MG63 (cell line): ENCODE measurements around the gene HERC2. TPM values are rescaled to one million over a fixed set of nuclear protein-coding genes. Genes with fewer than 3 reads are reported as not detected.
"Not testable (repeated sequence)": the region's sequence is repeated elsewhere in the genome, so short reads cannot be mapped to it uniquely, and the experiment has no call there.

Source experiments
- DNase-seq: peaks from one replicate; pipeline ENCODE4 v3.0.0-alpha.2; 2020
- H3K27me3 ChIP-seq: fragments of 250-450 bp; sonication (Bioruptor Pico); 2 replicates; pipeline ENCODE4 v1.5.1; 2020; ENCODE audit warnings: mild to moderate bottlenecking, moderate library complexity
- H3K36me3 ChIP-seq: fragments of 250-450 bp; sonication (Bioruptor Pico); 2 replicates; pipeline ENCODE4 v1.5.1; 2020; ENCODE audit warnings: mild to moderate bottlenecking, moderate library complexity
- H3K4me3 ChIP-seq: fragments of 250-450 bp; sonication (Bioruptor Pico); 2 replicates; pipeline ENCODE4 v1.5.1; 2020; ENCODE audit warnings: mild to moderate bottlenecking, moderate library complexity
- H3K9me3 ChIP-seq: fragments of 250-450 bp; sonication (Bioruptor Pico); 2 replicates; pipeline ENCODE4 v1.5.1; 2020; ENCODE audit warnings: mild to moderate bottlenecking, moderate library complexity
- total RNA-seq: library from RNA; depleted of rRNA; stranded (reverse); fragments of >200 nt; shearing (Covaris generic); gene quantifications from 2 replicates; pipeline ENCODE4 v1.2.3, GENCODE V29; 2014; ENCODE audit warnings: low replicate concordance

The HERC2 gene
- total RNA-seq, 1 experiment from 2014 or later = 27.5 TPM

DNA sequence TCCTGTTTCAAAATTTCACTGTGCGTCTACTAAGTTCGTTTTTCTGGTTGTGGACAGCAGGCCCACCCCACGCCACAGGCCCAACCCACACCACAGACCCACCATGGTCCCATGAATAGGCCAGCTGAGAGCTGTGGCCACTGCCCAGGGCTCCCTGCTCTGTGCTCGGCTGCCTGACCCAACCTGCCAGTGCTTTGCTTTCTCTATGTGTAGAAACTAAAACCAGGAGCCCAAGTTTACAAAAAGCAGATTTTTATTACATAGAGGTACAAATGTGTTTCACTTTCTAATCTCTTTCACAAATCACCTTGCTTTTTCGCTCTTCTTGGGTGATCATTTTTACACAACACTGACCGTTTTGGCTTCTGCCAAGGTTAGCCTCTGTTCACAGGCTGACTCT is 69.1 kb downstream of the HERC2 start:
- no peak for DNase-seq
- H3K36me3 ChIP-seq = peaks cover 45% of the 10 kb centered on the region
- no peaks in the 10 kb centered on the region for H3K27me3 ChIP-seq
- no peaks in the 10 kb centered on the region for H3K9me3 ChIP-seq
- no peak overlapping the region for H3K4me3 ChIP-seq

DNA sequence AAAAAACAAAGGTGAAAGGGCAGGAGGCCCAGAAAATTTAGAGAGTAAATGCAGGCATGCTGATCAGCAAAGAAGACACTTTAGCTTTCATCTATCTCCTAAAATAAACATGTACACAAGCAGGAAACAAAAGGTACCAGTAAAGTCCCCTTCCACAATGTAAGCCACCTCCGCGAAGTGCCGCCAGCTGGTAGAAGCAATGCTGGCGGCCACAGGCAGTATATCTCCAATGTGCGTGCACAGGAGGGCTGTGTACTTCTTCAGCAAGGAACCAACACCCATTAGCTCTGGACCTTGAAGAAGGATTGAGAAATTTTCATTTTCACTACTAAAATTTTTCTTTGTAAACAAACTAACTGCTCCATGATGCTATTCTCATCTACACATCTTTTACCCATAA is 75.4 kb downstream of the HERC2 start:
- no peaks in the 10 kb centered on the region for H3K27me3 ChIP-seq
- H3K4me3 ChIP-seq = no peak overlapping the region
- peaks cover 57% of the 10 kb centered on the region for H3K36me3 ChIP-seq
- no peaks in the 10 kb centered on the region for H3K9me3 ChIP-seq
- no peak for DNase-seq

DNA sequence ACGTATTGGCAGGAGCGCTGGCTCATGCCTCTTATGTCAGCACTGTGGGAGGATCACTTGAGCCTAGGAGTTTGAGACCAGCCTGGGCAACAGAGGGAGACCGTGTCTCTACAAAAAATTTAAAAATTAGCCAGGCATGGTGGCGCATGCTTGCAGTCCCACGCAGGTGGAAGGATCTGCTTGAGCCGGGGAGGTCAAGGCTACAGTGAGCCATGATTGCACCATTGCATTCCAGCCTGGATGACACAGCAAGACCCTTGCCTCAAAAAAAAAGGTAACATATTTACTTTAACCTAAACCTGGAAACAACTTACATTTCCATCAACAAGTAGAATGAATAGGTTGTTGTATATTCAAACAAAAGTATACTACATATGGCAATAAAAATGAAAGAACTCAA is 78.1 kb downstream of the HERC2 start:
- Histone ChIP-seq H3K27me3 (no peaks in the 10 kb centered on the region), H3K9me3 (no peaks in the 10 kb centered on the region), H3K4me3 (no peak overlapping the region), H3K36me3 (peaks cover 54% of the 10 kb centered on the region)
- DNase-seq = no peak

DNA sequence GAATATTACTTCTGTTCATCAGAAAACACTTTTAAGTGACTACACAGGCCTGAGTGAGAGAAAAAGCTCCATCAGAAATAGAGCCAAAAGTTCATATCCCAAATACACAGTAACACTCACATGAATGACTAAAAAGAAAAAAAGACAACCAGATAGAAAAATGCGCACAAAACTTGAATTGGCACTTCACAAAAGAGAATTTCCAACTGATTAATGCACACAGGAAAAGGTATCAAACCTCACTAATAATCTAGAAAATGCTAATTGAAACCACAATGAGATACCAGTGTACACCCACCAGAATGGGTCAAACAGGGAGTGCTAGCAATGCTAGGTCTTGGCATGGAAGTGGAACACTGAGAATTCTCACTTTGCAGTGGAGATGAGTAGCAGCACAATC is 78.6 kb downstream of the HERC2 start:
- no peak for DNase-seq
- Histone ChIP-seq H3K36me3 (peaks cover 50% of the 10 kb centered on the region), H3K9me3 (no peaks in the 10 kb centered on the region), H3K27me3 (no peaks in the 10 kb centered on the region), H3K4me3 (no peak overlapping the region)

DNA sequence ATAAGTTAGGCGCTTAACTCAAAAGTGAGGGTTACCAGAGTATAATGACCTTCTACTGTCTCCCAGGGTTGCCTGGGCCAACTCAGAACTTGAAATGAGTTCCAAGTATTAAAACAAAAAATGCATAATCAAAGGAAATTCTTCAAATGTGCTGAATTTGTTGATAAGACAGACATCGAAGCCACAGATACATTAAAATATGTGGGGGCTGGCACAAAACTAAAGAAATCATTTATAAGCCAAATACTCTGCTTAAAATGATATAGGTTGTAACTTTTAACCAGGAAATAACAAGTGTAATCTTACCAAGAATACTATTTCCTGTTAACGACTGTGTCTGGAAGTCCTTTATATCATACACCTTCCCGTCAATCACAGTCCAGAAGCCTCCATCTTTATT is 83.7 kb downstream of the HERC2 start:
- not testable (repeated sequence) for H3K27me3 ChIP-seq, H3K4me3 ChIP-seq, DNase-seq, H3K9me3 ChIP-seq
- H3K36me3 ChIP-seq = peaks cover 21% of the 10 kb centered on the region

DNA sequence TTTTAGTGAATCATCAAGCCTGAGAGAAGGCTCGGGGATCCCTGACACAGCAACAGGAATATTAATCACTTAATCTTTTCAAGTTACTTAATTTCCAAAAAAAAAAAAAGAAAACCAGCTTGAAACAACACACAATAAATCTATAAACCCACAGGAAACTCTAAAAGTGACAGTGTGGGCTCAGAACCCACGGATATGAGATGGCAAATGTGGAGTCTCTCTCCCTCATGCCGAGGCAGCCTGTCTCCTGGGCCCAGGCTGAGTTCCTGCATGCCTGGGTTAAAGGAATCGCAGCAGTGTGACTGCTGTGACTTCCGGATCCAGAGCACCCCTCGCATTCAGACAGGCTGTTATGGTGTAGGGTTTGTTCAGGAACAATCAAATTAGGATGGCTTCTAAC is 90.2 kb downstream of the HERC2 start:
- H3K9me3 ChIP-seq, H3K36me3 ChIP-seq, H3K4me3 ChIP-seq, H3K27me3 ChIP-seq, DNase-seq: not testable (repeated sequence)

DNA sequence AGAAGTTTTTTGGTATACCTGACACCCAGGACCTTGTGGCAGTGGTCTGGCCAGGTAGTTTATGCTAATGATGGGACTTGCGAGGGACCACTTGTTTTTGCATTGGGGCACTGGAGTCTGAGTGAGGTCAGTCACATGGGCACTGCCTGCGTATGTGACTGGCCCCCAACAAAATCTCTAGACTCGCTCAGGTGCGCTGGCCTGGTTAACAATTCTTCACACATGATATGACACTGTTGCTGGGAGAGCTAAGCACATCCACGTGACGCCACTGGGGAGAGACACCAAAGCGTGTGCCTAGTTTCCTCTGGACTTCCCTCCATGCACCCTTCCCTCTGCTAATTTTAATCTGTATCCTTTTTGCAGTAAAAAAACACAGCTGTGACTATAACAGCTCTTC is 90.6 kb downstream of the HERC2 start:
- H3K27me3 ChIP-seq, DNase-seq, H3K4me3 ChIP-seq: not testable (repeated sequence)

DNA sequence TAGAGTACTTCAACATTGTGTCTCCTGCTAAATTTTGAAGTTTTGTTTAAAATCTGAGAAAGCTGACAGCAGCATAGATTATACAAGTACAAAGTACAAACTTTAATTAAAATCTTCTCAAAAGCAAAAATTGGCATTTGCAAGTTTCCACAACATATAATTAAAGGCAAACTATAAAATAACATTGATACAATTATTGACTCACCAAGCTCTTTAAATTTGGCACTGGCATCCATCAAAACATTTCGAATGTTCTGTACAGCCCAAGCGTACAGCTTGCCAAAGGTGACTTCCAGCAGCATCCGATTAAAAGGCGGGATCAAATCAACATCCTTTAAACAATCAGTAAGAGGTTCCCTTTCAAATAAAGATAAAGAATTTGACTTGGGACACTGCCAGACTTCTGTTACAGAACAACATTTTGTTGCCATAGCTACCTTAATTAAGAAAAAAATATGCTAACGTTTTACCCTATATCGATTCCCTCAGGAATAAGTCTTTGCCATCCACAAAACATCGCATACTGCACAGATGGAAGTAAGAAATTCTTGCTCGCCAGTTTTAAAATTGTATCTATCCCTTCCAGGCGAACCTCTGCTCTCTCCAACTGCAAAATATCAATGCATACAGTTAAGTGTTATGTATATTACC is 92.9 kb downstream of the HERC2 start:
- peaks cover 14% of the 10 kb centered on the region for H3K36me3 ChIP-seq
- H3K4me3 ChIP-seq, H3K9me3 ChIP-seq, H3K27me3 ChIP-seq, DNase-seq: not testable (repeated sequence)

More for the DNA sequence above, 90.6 kb downstream of the HERC2 start:
- H3K36me3 ChIP-seq = peaks cover 11% of the 10 kb centered on the region
- H3K9me3 ChIP-seq = not testable (repeated sequence)

DNA sequence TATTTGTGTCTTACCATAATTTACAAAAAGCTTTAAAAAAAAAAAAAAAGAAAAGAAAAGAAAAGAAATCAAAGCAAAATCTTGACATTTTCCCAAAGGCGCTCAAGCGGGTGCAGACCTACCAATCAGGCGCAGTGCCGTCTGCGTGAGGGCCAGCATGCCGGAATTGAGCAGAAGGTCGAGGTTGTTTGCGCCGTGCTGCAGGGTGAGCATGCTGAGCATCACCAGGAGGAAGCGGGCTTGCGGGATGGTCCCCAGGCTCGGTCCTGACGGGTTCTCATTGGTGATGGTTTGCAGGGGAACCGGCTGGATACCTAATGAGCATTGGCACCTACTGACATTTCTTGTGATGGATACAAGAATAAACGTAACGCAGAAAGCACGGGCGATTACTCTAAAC is 93.9 kb downstream of the HERC2 start:
- peaks cover 14% of the 10 kb centered on the region for H3K36me3 ChIP-seq
- H3K4me3 ChIP-seq = no peak overlapping the region
- no peaks in the 10 kb centered on the region for H3K27me3 ChIP-seq
- no peaks in the 10 kb centered on the region for H3K9me3 ChIP-seq
- no peak for DNase-seq

DNA sequence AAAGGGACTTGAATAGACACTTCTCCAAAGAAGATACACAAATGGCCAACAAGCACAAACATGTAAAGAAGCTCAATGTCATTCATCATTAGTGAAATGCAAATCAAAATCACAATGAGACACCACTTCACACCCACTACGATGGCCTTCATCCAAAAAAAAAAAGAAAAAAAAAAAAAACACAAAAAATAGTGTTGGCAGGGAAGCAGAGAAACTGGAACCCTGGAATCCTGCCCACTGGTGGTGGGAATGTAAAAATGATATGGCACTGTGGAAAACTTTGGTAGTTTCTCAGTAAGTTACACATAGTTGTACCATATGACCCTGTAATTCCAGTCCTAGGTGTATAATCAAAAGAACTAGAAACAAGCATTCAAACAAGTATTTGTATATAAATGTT is 94.7 kb downstream of the HERC2 start:
- H3K9me3 ChIP-seq, H3K4me3 ChIP-seq, H3K27me3 ChIP-seq, H3K36me3 ChIP-seq, DNase-seq: not testable (repeated sequence)

DNA sequence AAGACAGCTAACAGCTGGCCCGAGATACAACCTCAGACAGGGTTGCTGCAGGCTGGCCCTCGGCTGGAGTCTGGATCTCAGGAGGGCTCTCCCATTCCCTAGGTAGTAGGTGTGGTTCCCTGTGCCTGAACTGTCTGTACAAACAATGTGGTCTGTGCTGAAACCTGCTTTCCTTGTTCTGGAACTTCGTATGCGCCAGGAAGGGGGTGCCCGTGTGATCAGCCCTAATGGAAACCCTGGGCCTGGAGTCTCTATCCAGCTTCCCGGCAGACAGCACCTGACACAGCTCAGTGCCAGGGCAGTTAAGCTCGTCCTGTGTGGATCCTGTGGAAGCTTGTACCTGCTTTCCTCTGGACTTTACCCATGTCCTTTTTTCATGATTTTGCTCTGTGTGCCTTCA is 99.4 kb downstream of the HERC2 start:
- H3K27me3 ChIP-seq, H3K36me3 ChIP-seq, H3K9me3 ChIP-seq, DNase-seq, H3K4me3 ChIP-seq: not testable (repeated sequence)

DNA sequence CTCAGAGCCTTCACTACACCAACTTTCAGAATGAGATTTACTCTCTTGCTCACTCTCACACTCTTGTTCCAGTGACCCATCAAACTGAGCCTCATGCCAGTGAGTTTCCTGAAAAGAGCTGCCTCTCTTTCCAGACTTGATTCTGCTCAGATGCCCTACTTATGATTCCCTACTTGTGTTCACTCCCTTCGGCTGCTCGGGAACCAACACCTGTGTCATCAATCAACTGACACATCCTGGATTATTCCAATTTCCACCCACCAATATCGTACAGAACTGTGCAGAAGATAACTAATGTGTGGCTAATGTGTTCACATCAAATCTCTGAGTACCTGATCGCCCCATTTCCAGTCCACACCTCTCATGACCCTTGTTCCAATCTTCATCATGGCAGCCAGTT is 100.3 kb downstream of the HERC2 start:
- H3K27me3 ChIP-seq, H3K36me3 ChIP-seq, H3K9me3 ChIP-seq, DNase-seq, H3K4me3 ChIP-seq: not testable (repeated sequence)

DNA sequence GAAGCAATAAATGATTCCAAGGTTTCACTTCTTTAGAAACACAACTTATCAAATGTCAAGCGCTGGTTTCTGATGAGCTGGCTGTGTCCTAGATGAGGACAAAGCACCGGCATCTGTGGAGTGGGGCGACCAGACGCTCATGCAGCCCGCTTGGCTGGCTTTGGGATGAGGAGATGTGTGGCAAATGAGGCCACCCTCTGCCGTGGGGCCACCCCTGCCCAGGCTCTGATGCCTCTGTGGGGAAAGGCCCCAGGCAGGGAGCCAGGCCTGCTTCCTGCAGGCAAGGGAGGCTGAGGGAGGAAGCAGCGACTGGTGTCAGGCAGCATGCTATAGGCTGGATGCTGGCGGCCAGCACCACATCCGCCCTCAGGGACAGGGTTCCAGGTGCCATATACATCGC is 102.9 kb downstream of the HERC2 start:
- Histone ChIP-seq H3K4me3 (no peak overlapping the region), H3K36me3 (no peaks in the 10 kb centered on the region; the same call in 1 of the 2 replicates), H3K9me3 (no peaks in the 10 kb centered on the region), H3K27me3 (no peaks in the 10 kb centered on the region)
- no peak for DNase-seq

DNA sequence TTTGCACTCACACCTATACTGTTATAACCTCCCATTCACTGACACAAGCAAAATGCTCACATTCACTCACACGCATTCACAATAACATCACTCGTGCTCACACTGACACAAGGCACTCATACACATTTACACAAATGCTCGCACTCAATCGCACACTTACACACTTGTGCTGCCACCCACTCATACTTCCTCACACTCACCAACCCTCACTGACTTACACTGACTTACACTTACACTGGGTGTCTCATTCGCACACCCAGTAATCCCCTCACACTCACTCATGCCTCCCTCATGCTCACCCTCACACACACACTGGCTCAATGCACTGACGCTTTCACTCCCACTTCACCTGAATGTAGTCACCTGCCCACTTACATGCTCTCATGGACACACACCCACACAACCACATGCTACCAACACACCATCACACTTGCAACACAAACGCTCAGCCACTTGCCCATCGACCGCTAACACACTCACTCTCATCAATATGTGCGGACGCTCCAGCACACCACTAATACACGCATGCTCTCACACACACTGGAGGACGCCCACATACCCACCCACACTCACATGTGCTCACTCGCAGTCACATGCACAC is 104.9 kb downstream of the HERC2 start:
- not testable (repeated sequence) for H3K9me3 ChIP-seq, H3K4me3 ChIP-seq, DNase-seq, H3K27me3 ChIP-seq, H3K36me3 ChIP-seq

DNA sequence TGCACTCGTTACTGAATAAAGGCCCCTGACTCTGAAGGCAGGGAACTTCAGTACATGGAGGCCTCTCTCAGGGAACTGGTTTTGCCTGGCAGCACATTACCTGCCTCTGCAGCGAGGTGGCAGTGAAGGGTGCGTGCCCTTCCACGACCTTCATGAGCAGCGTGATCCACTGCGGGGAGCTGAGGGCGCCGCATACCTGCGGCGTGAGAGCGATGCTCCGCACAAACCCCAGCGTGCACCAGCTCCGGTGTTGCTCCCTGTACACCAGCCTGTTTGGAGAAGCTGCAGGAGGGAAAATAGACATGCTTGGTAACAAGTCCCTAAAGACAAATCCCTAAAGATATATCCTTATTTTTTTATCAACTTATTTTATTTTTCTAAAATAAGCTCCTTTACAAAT is 106.5 kb downstream of the HERC2 start:
- H3K4me3 ChIP-seq, DNase-seq, H3K27me3 ChIP-seq, H3K36me3 ChIP-seq, H3K9me3 ChIP-seq: not testable (repeated sequence)

DNA sequence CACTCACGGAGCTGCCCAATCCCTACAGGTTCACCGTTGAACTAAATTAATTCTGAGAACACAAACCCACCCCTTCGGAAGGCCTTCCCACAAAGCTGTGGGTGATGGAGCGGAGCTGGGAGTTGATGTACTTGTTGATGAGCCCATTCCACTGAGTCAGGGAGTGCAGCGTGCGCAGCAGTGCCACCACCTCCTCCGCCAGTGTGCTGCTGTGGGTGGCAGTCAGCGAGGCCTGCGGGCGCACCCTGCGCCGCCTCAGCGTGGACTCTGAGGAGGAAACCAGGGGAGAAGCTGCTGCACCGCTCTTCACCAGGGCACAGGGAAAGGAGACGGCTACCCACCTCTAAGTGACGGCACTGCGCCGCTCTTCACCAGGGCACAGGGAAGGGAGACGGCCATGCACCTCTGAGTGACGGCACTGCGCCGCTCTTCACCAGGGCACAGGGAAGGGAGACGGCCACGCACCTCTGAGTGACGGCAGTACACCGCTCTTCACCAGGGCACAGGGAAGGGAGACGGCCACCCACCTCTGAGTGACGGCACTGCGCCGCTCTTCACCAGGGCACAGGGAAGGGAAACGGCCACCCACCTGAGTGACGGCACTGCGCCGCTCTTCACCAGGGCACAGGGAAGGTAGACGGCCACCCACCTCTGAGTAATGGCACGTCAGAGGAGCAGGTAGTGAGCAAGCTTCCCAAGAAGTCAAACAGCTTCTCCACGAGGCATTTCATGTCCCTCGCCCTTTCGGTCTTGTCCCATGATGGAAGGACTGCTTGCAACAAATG is 107.8 kb downstream of the HERC2 start:
- H3K27me3 ChIP-seq, H3K4me3 ChIP-seq, H3K9me3 ChIP-seq, H3K36me3 ChIP-seq, DNase-seq: not testable (repeated sequence)

DNA sequence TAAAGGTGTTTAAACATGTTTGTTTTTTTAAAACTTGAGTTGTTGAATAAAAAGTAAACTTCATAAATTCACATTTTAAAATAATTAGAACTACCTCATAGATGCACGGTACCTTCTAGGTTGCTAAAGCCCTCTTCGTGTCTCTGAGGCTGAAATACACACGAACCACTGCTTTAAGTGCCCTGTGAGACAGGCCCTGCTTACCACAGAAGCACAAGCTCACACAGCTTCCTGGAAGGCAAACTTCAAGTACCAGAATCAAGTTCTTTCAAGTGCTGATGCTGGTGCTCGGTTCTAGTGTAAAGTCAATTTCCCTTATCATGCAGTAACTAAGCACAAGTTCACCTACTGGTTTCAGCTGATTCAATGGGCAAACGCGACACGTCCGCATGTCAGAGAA is 108.6 kb downstream of the HERC2 start:
- H3K36me3 ChIP-seq, DNase-seq, H3K4me3 ChIP-seq, H3K27me3 ChIP-seq, H3K9me3 ChIP-seq: not testable (repeated sequence)

DNA sequence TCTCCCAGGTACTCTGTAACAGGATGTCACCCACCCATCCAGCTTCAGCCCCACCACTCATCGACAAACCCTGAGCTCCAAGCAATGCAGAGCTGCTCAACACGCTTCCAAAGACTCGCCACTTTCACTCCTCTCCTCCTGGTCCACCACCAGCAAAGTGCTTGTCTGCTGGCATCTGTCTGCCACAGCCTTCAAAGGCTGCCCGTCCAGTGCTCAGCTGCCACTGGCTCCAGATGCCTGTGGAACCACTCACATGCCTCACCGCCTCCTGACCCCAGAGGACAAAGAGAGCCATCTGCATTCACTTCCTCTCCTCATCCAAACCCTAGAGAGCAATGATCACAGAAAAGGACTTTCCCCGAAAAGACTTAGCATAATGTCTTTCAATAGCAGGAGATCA is 113.4 kb downstream of the HERC2 start:
- H3K4me3 ChIP-seq = no peak overlapping the region
- no peaks in the 10 kb centered on the region for H3K36me3 ChIP-seq
- H3K27me3 ChIP-seq = no peaks in the 10 kb centered on the region
- no peak for DNase-seq
- no peaks in the 10 kb centered on the region for H3K9me3 ChIP-seq
